A673 (cell line): Measurements from ENCODE around the gene TMEM163. TPM values are rescaled to one million over a fixed set of nuclear protein-coding genes. Genes with fewer than 3 reads are reported as not detected.

Experiments
- BruUV-seq: library from RNA; stranded (reverse); fragments of 400-500 nt; replicated peaks from 2 replicates; lab custom pipeline; 2021; lab: Mats Ljungman, UMichigan
- CTCF ChIA-PET: fragments of 300-600 bp; sonication (Branson Sonifier 250); formaldehyde crosslinking; loops from one replicate; lab custom pipeline; 2022; ENCODE audit warnings: antibody characterized with exemption; lab: Charles Lee
- POLR2A ChIA-PET: fragments of 300-600 bp; sonication (Branson Sonifier 250); formaldehyde crosslinking; loops from one replicate; lab custom pipeline; 2022; ENCODE audit warnings: antibody characterized with exemption; ENCODE audit not compliant: low non-redundant PET; lab: Charles Lee
- DNase-seq: peaks from one replicate; pipeline ENCODE4 v3.0.0-alpha.2; 2015; ENCODE audit warnings: low spot score
- H3K27ac ChIP-seq: fragments of 200-600 bp; sonication (generic); 2 replicates; pipeline ENCODE4 v1.5.1; 2016; ENCODE audit warnings: mixed run types, low read depth, mild to moderate bottlenecking, mixed read lengths, antibody characterized with exemption, low read length; ENCODE audit not compliant: poor library complexity, severe bottlenecking
- H3K27me3 ChIP-seq: fragments of 200-600 bp; sonication (generic); replicated peaks from 2 replicates; pipeline ENCODE4 v1.6.1; 2017; ENCODE audit warnings: mixed run types, low read depth, mild to moderate bottlenecking, mixed read lengths, antibody characterized with exemption, low read length; ENCODE audit not compliant: insufficient read depth, poor library complexity
- H3K36me3 ChIP-seq: fragments of 200-600 bp; sonication (generic); 2 replicates; pipeline ENCODE4 v1.6.1; 2016; ENCODE audit warnings: mixed run types, mild to moderate bottlenecking, mixed read lengths, antibody characterized with exemption, low read length; ENCODE audit not compliant: insufficient read depth, poor library complexity, severe bottlenecking
- H3K4me1 ChIP-seq: fragments of 200-600 bp; sonication (generic); 2 replicates; pipeline ENCODE4 v1.6.1; 2017; ENCODE audit warnings: mixed run types, mild to moderate bottlenecking, mixed read lengths, antibody characterized with exemption, low read length; ENCODE audit not compliant: insufficient read depth, poor library complexity, severe bottlenecking
- H3K4me3 ChIP-seq: fragments of 200-600 bp; sonication (generic); 2 replicates; pipeline ENCODE4 v1.5.1; 2016; ENCODE audit warnings: low read depth, mixed run types, mild to moderate bottlenecking, mixed read lengths, low read length; ENCODE audit not compliant: poor library complexity, severe bottlenecking
- H3K9me3 ChIP-seq: fragments of 200-600 bp; sonication (generic); 2 replicates; pipeline ENCODE4 v1.6.1; 2016; ENCODE audit warnings: mixed run types, low read depth, mild to moderate bottlenecking, mixed read lengths, antibody characterized with exemption, low read length; ENCODE audit not compliant: poor library complexity, severe bottlenecking
- CTCF ChIP-seq: fragments of 300-800, 200-600 bp; sonication (generic); conservative IDR thresholded peaks from 2 replicates; pipeline ENCODE4 v1.5.1; 2017; ENCODE audit warnings: low read depth, mild to moderate bottlenecking, antibody characterized with exemption, low read length, moderate library complexity, mixed read lengths
- EZH2 ChIP-seq: fragments of 200-600 bp; sonication (generic); IDR thresholded peaks from 2 replicates; pipeline ENCODE4 v1.6.1; 2017; ENCODE audit warnings: borderline replicate concordance, low read depth, mild to moderate bottlenecking, mixed read lengths, antibody characterized with exemption, low read length; ENCODE audit not compliant: poor library complexity, severe bottlenecking
- intact Hi-C: fragments of 100-400 bp; cut with micrococcal nuclease; formaldehyde crosslinking; loops from one replicate; pipeline ENCODE4 v1.10.0; 2022; ENCODE audit not compliant: unreplicated experiment
- total RNA-seq: library from RNA; stranded (reverse); gene quantifications from 2 replicates; pipeline ENCODE4 v1.2.3, GENCODE V29; 2021

The TMEM163 gene
- total RNA-seq, 1 experiment from 2014 or later, result not detected

- peaks cover 20% of the 10 kb centered on the region for H3K27me3 ChIP-seq
- H3K9me3 ChIP-seq, result no peaks in the 10 kb centered on the region
- ChIA-PET POLR2A (no interaction called here), CTCF (no interaction called here)
- H3K36me3 ChIP-seq, result no peaks in the 10 kb centered on the region
- BruUV-seq, result no TSS peak
- no peaks in the 10 kb centered on the region for H3K4me1 ChIP-seq
- TF ChIP-seq CTCF (no peak), EZH2 (no peak)
- intact Hi-C loops, result no loop called here
- H3K27ac ChIP-seq, result no peak overlapping the region
- H3K4me3 ChIP-seq, result no peak overlapping the region
- no peak for DNase-seq
Observed at GRCh38 chr2:134602666-134603065, 116.1 kb downstream of the TMEM163 start.

- ChIA-PET CTCF (no interaction called here), POLR2A (no interaction called here)
- intact Hi-C loops, result no loop called here
- no peak for TF ChIP-seq CTCF
- TF ChIP-seq EZH2, result no peak
- no peak for DNase-seq
- no peaks in the 10 kb centered on the region for H3K9me3 ChIP-seq
- no peak overlapping the region for H3K4me3 ChIP-seq
- no TSS peak for BruUV-seq
- peaks cover 20% of the 10 kb centered on the region for H3K27me3 ChIP-seq
- no peaks in the 10 kb centered on the region for H3K4me1 ChIP-seq
- no peaks in the 10 kb centered on the region for H3K36me3 ChIP-seq
- no peak overlapping the region for H3K27ac ChIP-seq
Observed at GRCh38 chr2:134601264-134601663, 117.5 kb downstream of the TMEM163 start.

GRCh38 chr2:134600208-134600607 lies 118.6 kb downstream of the TMEM163 start:
- Histone ChIP-seq H3K4me3 (no peak overlapping the region), H3K4me1 (no peaks in the 10 kb centered on the region), H3K9me3 (no peaks in the 10 kb centered on the region), H3K27ac (no peak overlapping the region), H3K36me3 (no peaks in the 10 kb centered on the region), H3K27me3 (peaks cover 20% of the 10 kb centered on the region)
- TF ChIP-seq CTCF (no peak), EZH2 (no peak)
- no TSS peak for BruUV-seq
- DNase-seq, result no peak
- ChIA-PET CTCF (no interaction called here), POLR2A (no interaction called here)
- intact Hi-C loops, result no loop called here
